ENCODE measurements around the gene IL16.

IL16 gene

DNA sequence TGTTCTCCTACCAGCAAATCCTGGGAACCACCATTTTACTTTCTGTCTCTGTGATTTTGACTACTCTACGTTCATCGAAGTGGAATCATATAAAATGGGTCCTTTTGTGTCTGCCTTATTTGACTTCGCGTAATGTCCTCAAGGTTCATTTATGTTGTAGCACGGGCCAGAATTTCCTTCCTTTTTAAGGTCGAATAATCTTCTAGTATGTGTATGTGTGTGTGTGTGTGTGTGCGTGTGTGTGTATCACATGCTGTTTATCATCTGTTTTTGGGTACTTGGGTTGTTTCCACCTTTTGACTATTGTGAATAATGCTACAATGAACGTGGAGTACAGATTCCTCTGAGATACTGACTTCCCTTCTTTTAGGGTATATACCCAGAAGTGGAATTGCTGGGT lies 91.9 kb downstream of the IL16 start:
- H3K36me3 ChIP-seq (ENCODE audit: insufficient read depth), result no peaks in the 10 kb centered on the region
- no peak overlapping the region for H3K27ac ChIP-seq
- no peaks in the 10 kb centered on the region for H3K27me3 ChIP-seq (ENCODE audit: insufficient read depth, low read depth)
- H3K9ac ChIP-seq, result no peak overlapping the region
- H4K20me1 ChIP-seq (ENCODE audit: insufficient read depth), result no peaks in the 10 kb centered on the region
- no peaks in the 10 kb centered on the region for H3K79me2 ChIP-seq (ENCODE audit: insufficient read depth, low read depth)
- H3K4me1 ChIP-seq (ENCODE audit: low read depth, poor library complexity, severe bottlenecking), result peaks cover 55% of the 10 kb centered on the region
- no peak overlapping the region for H3K4me2 ChIP-seq
- TF ChIP-seq, protein P1, sequence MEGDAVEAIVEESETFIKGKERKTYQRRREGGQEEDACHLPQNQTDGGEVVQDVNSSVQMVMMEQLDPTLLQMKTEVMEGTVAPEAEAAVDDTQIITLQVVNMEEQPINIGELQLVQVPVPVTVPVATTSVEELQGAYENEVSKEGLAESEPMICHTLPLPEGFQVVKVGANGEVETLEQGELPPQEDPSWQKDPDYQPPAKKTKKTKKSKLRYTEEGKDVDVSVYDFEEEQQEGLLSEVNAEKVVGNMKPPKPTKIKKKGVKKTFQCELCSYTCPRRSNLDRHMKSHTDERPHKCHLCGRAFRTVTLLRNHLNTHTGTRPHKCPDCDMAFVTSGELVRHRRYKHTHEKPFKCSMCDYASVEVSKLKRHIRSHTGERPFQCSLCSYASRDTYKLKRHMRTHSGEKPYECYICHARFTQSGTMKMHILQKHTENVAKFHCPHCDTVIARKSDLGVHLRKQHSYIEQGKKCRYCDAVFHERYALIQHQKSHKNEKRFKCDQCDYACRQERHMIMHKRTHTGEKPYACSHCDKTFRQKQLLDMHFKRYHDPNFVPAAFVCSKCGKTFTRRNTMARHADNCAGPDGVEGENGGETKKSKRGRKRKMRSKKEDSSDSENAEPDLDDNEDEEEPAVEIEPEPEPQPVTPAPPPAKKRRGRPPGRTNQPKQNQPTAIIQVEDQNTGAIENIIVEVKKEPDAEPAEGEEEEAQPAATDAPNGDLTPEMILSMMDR (conservative IDR thresholded peaks at IDR 0.05; ENCODE audit: low read depth, low read length), result no peak
- no peak overlapping the region for H3K4me3 ChIP-seq (IDR thresholded peaks at IDR 0.05; ENCODE audit: insufficient read depth, low read depth, low read length)
- H2AFZ ChIP-seq (ENCODE audit: low read depth), result no peak overlapping the region

DNA sequence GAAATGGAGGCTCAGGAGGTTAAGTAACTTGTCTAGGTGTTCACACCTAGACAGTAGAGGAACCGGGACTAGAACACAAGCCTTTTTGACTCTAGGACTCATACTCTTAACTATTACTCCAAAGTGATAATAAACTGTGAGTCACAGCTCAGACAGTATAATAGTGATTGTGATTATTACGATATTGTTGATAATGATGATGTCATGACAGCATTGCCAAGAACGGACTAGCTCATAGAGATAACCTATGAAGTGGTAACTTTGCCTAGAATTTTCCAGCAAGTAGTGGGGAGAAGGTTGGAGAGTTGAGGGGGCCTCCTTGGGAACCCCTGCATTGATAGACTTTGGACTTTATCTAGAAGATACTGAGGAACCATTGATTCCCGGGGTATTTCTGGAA lies 93.2 kb downstream of the IL16 start:
- Histone ChIP-seq H3K79me2 (ENCODE audit: insufficient read depth, low read depth) (no peaks in the 10 kb centered on the region), H3K4me3 (IDR thresholded peaks at IDR 0.05; ENCODE audit: insufficient read depth, low read depth, low read length) (no peak overlapping the region), H3K36me3 (ENCODE audit: insufficient read depth) (no peaks in the 10 kb centered on the region), H3K27ac (no peak overlapping the region), H3K9ac (no peak overlapping the region), H3K4me1 (ENCODE audit: low read depth, poor library complexity, severe bottlenecking) (peaks cover 55% of the 10 kb centered on the region), H3K4me2 (no peak overlapping the region), H3K27me3 (ENCODE audit: insufficient read depth, low read depth) (no peaks in the 10 kb centered on the region), H2AFZ (ENCODE audit: low read depth) (no peak overlapping the region), H4K20me1 (ENCODE audit: insufficient read depth) (no peaks in the 10 kb centered on the region)
- TF ChIP-seq, protein P1 (conservative IDR thresholded peaks at IDR 0.05; ENCODE audit: low read depth, low read length), result no peak

DNA sequence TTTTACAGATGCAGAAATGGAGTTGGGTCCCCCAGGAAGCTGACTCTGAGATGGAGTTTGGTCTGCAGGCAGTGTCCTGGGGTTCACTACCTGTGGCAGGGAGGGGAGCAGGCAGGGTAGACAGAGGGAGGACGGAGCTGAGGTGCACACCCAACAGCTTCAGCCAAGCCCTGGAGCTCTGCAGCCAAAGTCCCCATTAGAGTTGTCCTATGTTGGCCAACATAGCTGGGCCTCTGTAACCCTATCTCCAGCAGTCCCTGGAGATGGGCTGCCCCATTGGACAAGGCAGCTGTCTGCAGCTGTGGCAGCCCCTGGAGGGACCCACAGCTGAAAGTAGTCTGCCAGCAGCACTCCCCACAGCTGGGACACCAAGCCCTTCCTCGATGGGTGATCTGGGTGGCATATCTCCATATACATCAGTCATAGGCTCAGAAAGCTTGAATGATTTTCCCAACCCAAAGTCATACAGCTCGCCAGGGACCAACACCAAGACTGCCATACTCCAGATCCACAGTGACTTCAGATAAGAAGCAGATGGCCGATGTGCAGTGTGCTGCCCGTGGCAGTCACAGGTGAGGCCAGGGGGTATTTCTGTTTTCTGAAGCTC lies 95.3 kb downstream of the IL16 start:
- Histone ChIP-seq H3K27me3 (ENCODE audit: insufficient read depth, low read depth) (no peaks in the 10 kb centered on the region), H2AFZ (ENCODE audit: low read depth) (no peak overlapping the region), H3K27ac (no peak overlapping the region), H3K79me2 (ENCODE audit: insufficient read depth, low read depth) (no peaks in the 10 kb centered on the region), H4K20me1 (ENCODE audit: insufficient read depth) (no peaks in the 10 kb centered on the region), H3K4me2 (peak overlapping the region; percentile 3; the same call in 1 of the 2 replicates), H3K4me3 (IDR thresholded peaks at IDR 0.05; ENCODE audit: insufficient read depth, low read depth, low read length) (no peak overlapping the region), H3K9ac (no peak overlapping the region), H3K4me1 (ENCODE audit: low read depth, poor library complexity, severe bottlenecking) (peaks cover 63% of the 10 kb centered on the region), H3K36me3 (ENCODE audit: insufficient read depth) (no peaks in the 10 kb centered on the region)
- TF ChIP-seq, protein P1 (conservative IDR thresholded peaks at IDR 0.05; ENCODE audit: low read depth, low read length), result no peak

DNA sequence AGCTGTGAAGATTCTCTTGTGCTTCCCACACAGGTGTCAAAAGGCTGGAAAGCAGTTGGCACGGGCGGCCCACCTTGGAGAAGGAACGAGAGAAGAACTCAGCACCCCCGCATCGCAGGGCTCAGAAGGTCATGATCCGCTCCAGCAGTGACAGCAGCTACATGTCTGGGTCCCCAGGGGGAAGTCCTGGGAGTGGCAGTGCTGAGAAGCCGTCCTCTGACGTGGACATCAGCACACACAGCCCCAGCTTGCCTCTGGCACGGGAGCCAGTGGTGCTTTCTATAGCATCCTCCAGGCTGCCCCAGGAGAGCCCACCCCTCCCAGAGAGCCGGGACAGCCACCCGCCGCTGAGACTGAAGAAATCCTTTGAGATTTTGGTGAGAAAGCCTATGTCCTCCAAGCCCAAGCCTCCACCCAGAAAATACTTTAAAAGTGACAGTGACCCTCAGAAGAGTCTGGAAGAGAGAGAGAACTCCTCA lies 95.9 kb downstream of the IL16 start:
- no peak overlapping the region for H3K4me3 ChIP-seq (IDR thresholded peaks at IDR 0.05; ENCODE audit: insufficient read depth, low read depth, low read length)
- H2AFZ ChIP-seq (ENCODE audit: low read depth), result no peak overlapping the region
- no peaks in the 10 kb centered on the region for H3K36me3 ChIP-seq (ENCODE audit: insufficient read depth)
- TF ChIP-seq, protein P1 (conservative IDR thresholded peaks at IDR 0.05; ENCODE audit: low read depth, low read length), result no peak
- peaks cover 69% of the 10 kb centered on the region for H3K4me1 ChIP-seq (ENCODE audit: low read depth, poor library complexity, severe bottlenecking)
- H3K27ac ChIP-seq, result no peak overlapping the region
- H3K9ac ChIP-seq, result no peak overlapping the region
- no peaks in the 10 kb centered on the region for H3K79me2 ChIP-seq (ENCODE audit: insufficient read depth, low read depth)
- H4K20me1 ChIP-seq (ENCODE audit: insufficient read depth), result no peaks in the 10 kb centered on the region
- peak overlapping the region; percentile 57; the same call in 1 of the 2 replicates for H3K4me2 ChIP-seq
- no peaks in the 10 kb centered on the region for H3K27me3 ChIP-seq (ENCODE audit: insufficient read depth, low read depth)
